T-helper 17 cell (primary cell): ENCODE measurements around the gene LAMTOR1. TPM values are rescaled to one million over a fixed set of nuclear protein-coding genes. Genes with fewer than 3 reads are reported as not detected.

Source experiments
- ATAC-seq: fragments of 150-1000 bp; cut with Tn5 transposase; 2 replicates; pipeline ENCODE4 v1.10.0; 2021; ENCODE audit warnings: mild to moderate bottlenecking, moderate library complexity
- DNase-seq, 3 donors: peaks; one replicate each; pipeline versions ENCODE4 v3.0.0 to v3.0.0-alpha.2; 2020 to 2021
- H3K9me3 ChIP-seq: one replicate; pipeline ENCODE4 v1.7.0; 2013; ENCODE audit warnings: low read length, mild to moderate bottlenecking; ENCODE audit not compliant: control insufficient read depth, poor library complexity, severe bottlenecking
- H3K27ac Mint-ChIP-seq: one replicate; pipeline ENCODE4 v1.8.0; 2022; ENCODE audit warnings: mild to moderate bottlenecking, moderate library complexity, mixed read lengths
- H3K27me3 Mint-ChIP-seq: one replicate; pipeline ENCODE4 v1.8.0; 2022; ENCODE audit warnings: mixed read lengths
- H3K36me3 Mint-ChIP-seq: one replicate; pipeline ENCODE4 v1.8.0; 2022; ENCODE audit warnings: low read depth, mixed read lengths
- H3K4me1 Mint-ChIP-seq: one replicate; pipeline ENCODE4 v1.8.0; 2022; ENCODE audit warnings: mild to moderate bottlenecking, mixed read lengths
- H3K4me3 Mint-ChIP-seq: one replicate; pipeline ENCODE4 v1.8.0; 2022; ENCODE audit warnings: mild to moderate bottlenecking, moderate library complexity, mixed read lengths
- total RNA-seq, 4 donors: library from RNA in 2 of 4; stranded (reverse) in 2 of 4; gene quantifications; one replicate each; pipeline ENCODE4 v1.2.3 and lab custom pipeline; 2022 to 2026

Gene LAMTOR1
- total RNA-seq, 2 donors from 2014 or later = 43.7 to 74.6 TPM

DNA sequence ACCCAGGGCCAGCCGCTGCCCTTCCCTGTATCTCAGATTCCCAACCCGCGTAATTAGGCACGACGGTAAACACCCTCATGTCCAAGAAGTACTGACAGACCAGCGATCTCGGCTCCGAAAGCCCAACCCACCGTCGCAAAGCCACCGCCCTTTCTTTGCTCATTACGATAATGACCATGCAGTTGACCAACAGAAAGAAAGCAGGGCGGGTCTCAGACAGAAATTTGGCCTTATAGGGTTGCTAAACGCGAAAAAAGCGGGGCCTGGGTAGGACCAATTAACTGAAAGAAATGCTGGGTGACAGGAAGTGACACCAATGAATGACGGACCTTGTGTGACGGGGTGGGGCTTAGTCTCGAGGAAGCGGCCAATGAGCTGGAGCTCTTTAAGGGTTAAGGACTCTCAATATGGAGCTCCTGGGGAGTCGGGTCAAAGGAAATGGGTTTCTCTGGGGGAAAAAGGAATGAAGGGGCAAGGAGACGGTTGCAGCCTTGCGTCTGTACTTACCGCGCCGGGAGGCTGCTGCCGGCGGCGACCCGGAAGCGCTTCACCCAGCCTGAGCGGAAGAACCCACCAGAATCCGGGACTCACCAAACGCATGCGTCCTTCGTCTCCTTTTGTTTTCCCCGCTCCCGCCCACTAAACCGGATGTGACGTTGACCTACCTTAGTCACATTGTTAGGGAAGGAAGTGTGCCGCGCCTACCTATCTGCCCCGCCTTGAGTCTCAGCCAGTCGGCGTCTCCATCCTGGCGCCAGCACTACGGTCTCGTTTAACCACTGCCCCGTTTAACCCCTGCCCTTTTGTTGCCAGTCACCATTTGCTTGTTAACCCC, 9.3 kb upstream of the LAMTOR1 start, which contains the start of gene ANAPC15:
TSS of gene ANAPC15 (minus strand) at position 553 of the 835 bp plus-strand sequence. CDS start 1,419 bp downstream, outside the sequence.
- Mint-ChIP-seq H3K4me3 (peak within 1 kb of the TSS; percentile 96), H3K27ac (peak within 1 kb of the TSS; percentile 99), H3K4me1 (peaks cover 20% of the 10 kb centered on the region), H3K27me3 (no peaks in the 10 kb centered on the region), H3K36me3 (peaks cover 7% of the 10 kb centered on the region)
- ATAC-seq (peak; percentile 89), DNase-seq (peak; percentile 82 to 93 (median 91))
- H3K9me3 ChIP-seq = no peaks in the 10 kb centered on the region

DNA sequence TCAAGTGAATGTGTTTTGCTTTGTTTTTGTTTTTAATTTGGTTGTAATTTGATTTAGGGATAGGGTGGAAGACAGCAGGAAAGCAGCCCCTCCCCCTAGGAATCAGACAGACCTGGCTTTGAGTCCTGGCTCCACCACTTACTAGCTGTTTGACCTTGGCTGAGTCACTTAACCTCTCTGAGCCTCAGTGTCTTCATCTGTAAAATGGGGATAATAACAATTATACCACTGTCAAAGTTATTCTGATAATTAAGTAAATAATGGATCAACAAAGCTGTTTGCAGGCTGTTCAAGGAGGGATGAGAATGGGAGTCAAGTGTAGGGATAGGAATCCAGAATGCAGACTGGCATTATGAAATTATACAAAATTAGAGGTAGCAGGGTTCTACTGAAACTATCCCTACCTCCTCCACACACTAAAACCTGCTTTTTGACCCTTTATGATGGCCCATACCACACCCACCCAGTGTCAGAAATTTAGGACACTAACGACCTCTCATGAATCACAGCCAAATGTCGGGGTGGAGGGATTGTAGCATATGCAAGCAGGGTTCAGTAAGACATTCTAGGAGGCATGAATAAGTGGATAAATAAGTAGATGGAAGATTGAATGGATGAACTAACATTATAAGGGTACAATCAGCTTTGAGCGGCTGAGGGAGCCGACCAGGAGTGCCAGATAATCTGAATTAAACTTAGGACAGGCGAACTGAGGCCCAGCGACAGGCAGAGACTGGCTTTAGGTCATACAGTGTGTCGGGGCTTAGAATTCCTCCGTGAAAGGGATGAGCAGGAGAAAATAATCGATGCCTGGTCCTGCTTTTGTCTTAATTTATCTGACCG, 8.4 kb upstream of the LAMTOR1 start:
- ATAC-seq (no peak), DNase-seq (no peak)
- Mint-ChIP-seq H3K27ac (peak overlapping the region; percentile 99), H3K27me3 (no peaks in the 10 kb centered on the region), H3K4me3 (peak overlapping the region; percentile 96), H3K36me3 (peaks cover 7% of the 10 kb centered on the region), H3K4me1 (peaks cover 20% of the 10 kb centered on the region)
- H3K9me3 ChIP-seq = no peaks in the 10 kb centered on the region

DNA sequence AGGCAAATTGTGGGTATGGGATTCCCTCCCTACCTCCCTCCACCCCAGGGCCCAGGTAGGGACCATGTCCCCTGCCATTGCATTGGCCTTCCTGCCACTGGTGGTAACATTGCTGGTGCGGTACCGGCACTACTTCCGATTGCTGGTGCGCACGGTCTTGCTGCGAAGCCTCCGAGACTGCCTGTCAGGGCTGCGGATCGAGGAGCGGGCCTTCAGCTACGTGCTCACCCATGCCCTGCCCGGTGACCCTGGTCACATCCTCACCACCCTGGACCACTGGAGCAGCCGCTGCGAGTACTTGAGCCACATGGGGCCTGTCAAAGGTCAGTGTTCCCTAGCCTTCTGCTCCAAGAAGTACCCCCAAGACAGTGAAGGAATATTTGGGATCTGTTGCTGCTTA, 2.8 kb upstream of the LAMTOR1 start, which contains the start of gene TOMT:
TSS of gene TOMT (plus strand) at position 37 of the 400 bp plus-strand sequence. CDS start at position 65, 28 bp downstream.
- Mint-ChIP-seq H3K4me1 (peaks cover 31% of the 10 kb centered on the region), H3K27me3 (no peaks in the 10 kb centered on the region), H3K27ac (peak within 1 kb of the TSS; percentile 94), H3K36me3 (peaks cover 6% of the 10 kb centered on the region), H3K4me3 (no peak within 1 kb of the TSS)
- ATAC-seq (no peak), DNase-seq (no peak)
- H3K9me3 ChIP-seq = no peaks in the 10 kb centered on the region

DNA sequence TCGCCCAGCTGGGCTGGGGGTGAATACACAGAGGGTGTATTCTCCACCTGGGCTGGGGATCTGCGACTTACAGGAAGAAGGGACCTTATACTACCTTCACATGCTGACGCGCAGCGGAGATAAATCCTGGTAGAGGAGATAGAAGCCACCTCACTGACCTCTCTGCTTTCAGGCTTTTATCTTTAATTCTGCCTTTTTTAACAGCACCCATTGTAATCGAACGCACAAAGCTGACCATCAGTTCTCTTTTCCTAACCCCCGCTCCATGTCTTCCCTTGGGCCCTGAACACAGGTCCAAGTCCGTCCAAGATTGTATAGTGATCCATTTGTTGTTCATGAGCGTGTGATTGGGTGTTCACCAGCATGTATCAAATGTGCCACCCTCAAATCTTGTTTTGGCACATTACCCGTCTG, 664 bp upstream of the LAMTOR1 start:
- H3K4me1 Mint-ChIP-seq = peaks cover 35% of the 10 kb centered on the region
- H3K27me3 Mint-ChIP-seq = no peaks in the 10 kb centered on the region
- ATAC-seq (no peak), DNase-seq (no peak)
- H3K27ac Mint-ChIP-seq = peak overlapping the region; percentile 94
- peak overlapping the region; percentile 93 for H3K4me3 Mint-ChIP-seq
- H3K9me3 ChIP-seq = no peaks in the 10 kb centered on the region
- H3K36me3 Mint-ChIP-seq = peaks cover 4% of the 10 kb centered on the region

DNA sequence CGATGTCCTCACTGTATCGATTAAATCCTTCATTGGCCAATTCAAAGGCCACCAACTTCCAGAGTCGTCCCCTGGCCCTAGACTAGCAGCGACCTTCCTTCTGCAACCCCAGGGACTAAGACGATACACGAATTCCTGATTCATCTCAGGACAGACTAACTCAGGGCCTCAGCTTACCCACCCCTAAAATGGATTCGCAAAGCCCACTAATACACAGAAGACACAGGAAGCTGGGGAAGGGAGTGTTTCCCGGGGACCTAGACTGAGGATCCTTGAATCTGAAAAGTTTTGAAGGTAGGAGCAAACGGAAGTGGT, 509 bp downstream of the LAMTOR1 start:
- peaks cover 7% of the 10 kb centered on the region for H3K36me3 Mint-ChIP-seq
- no peak for DNase-seq
- H3K4me3 Mint-ChIP-seq = peak overlapping the region; percentile 93
- no peaks in the 10 kb centered on the region for H3K9me3 ChIP-seq
- peaks cover 38% of the 10 kb centered on the region for H3K4me1 Mint-ChIP-seq
- no peak for ATAC-seq
- no peaks in the 10 kb centered on the region for H3K27me3 Mint-ChIP-seq
- peak overlapping the region; percentile 94 for H3K27ac Mint-ChIP-seq

DNA sequence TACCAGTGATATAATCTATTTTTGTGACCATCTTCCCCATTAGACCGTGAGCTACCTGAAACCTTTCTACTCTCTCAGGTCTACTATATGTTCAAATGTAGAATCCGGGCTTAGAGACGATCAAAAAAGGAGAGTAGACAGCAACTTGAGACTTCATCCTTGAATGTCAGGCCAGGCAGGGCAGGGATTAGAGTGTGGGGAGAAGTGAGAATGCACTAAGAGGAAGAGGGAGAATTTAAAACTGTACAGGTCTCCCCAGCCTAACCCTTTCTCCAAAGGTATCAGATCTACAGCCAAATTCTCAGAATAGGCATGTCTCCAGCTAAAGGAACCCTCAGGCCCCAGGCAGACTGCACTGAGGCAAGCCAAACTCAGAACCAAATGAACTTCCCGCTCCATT, 935 bp downstream of the LAMTOR1 start:
- DNase-seq = no peak
- Mint-ChIP-seq H3K36me3 (peaks cover 4% of the 10 kb centered on the region), H3K27ac (peak overlapping the region; percentile 94), H3K4me1 (peaks cover 38% of the 10 kb centered on the region), H3K27me3 (no peaks in the 10 kb centered on the region), H3K4me3 (peak overlapping the region; percentile 93)
- H3K9me3 ChIP-seq = no peaks in the 10 kb centered on the region
- ATAC-seq = no peak

DNA sequence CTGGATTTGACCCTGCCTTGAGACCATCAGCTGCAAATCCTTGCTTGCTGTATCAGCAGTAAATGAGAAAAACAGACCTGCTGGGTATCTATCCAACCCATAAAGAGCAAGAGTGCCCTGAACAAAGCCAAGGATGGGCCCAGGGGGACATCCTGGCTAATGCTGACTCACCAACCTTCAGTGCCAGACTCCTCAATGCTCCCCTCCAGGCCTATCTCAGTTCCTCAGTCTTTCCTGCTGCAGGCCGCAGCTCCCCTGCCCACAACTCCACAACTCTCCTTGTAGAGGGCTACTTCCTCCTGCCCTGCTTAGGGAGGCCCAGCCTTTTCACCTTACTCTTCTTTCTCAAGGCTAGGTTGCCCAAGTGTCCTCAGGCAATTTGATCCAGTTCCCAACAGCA, 2.6 kb downstream of the LAMTOR1 start:
- Mint-ChIP-seq H3K4me1 (peaks cover 38% of the 10 kb centered on the region), H3K36me3 (peaks cover 4% of the 10 kb centered on the region), H3K27ac (peak overlapping the region; percentile 94), H3K27me3 (no peaks in the 10 kb centered on the region), H3K4me3 (no peak overlapping the region)
- DNase-seq = no peak
- H3K9me3 ChIP-seq = no peaks in the 10 kb centered on the region
- ATAC-seq = no peak

DNA sequence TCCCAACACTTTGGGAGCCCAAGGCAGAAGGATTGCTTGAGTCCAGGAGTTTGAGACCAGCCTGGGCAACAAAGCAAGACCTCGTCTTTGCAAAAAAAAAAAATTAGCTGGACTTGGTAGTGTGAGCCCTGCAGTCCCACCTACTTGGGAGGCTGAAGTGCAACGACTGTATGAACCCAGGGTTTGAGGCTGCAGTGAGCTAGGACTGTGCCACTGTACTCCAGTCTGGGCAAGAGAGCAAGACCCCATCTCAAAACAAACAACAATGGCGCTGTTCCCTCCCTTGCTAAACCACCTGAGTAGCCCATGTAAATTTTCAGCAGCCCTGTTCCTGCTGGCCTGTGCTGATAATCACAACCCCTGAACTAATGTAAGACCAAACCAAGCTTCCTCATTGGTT, 3.1 kb downstream of the LAMTOR1 start:
- DNase-seq = no peak
- peaks cover 4% of the 10 kb centered on the region for H3K36me3 Mint-ChIP-seq
- H3K27me3 Mint-ChIP-seq = no peaks in the 10 kb centered on the region
- H3K4me3 Mint-ChIP-seq = no peak overlapping the region
- H3K9me3 ChIP-seq = no peaks in the 10 kb centered on the region
- H3K27ac Mint-ChIP-seq = peak overlapping the region; percentile 94
- ATAC-seq = no peak
- H3K4me1 Mint-ChIP-seq = peaks cover 37% of the 10 kb centered on the region

DNA sequence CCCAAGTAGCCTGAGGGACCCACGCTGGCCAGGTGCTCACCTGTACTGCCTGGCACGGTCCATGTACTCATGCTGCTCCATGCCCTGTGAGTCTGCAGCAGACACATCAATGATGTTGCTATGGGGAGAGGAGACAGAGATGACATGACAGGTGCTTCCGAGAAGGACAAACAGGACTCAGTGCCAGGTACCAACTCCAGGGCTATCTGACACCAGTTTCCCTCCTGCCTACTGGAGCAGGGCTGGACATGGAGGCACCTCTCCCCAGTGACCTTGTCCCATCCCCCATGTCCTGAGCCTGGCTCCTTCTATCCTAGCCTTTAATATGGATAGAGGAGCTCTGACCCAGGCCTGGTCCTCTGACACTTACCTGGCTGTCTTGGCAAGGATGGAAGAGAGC, 4.4 kb downstream of the LAMTOR1 start:
- peaks cover 33% of the 10 kb centered on the region for H3K4me1 Mint-ChIP-seq
- H3K9me3 ChIP-seq = no peaks in the 10 kb centered on the region
- H3K27me3 Mint-ChIP-seq = no peaks in the 10 kb centered on the region
- H3K27ac Mint-ChIP-seq = peak overlapping the region; percentile 70
- ATAC-seq (no peak), DNase-seq (no peak)
- peaks cover 4% of the 10 kb centered on the region for H3K36me3 Mint-ChIP-seq
- H3K4me3 Mint-ChIP-seq = no peak overlapping the region

DNA sequence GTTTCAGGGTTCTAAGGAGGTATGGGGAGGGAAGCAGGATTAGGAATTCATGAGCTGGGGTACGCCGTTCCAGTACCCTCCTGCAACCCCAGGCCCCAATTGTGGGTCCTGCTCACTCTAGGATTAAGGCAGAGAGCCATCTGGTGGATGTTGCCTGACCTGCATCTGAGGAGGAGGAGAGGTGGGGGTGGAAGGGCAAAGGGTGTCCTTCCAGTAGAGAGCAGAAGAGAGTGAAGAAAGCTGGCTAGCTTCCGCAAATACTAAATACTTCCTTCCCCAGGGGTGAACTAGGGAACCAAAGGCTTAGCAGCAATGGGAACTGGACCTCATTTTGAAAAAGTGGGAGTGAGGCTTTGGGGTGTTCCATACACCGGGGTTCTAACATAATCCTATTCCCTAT, 11.8 kb downstream of the LAMTOR1 start:
- peak; percentile 98 for ATAC-seq
- H3K4me3 Mint-ChIP-seq = no peak overlapping the region
- peaks cover 21% of the 10 kb centered on the region for H3K4me1 Mint-ChIP-seq
- peak; percentile 27 to 60 (median 45) for DNase-seq
- H3K27ac Mint-ChIP-seq = peak overlapping the region; percentile 91
- H3K9me3 ChIP-seq = no peaks in the 10 kb centered on the region
- H3K36me3 Mint-ChIP-seq = no peaks in the 10 kb centered on the region
- no peaks in the 10 kb centered on the region for H3K27me3 Mint-ChIP-seq

DNA sequence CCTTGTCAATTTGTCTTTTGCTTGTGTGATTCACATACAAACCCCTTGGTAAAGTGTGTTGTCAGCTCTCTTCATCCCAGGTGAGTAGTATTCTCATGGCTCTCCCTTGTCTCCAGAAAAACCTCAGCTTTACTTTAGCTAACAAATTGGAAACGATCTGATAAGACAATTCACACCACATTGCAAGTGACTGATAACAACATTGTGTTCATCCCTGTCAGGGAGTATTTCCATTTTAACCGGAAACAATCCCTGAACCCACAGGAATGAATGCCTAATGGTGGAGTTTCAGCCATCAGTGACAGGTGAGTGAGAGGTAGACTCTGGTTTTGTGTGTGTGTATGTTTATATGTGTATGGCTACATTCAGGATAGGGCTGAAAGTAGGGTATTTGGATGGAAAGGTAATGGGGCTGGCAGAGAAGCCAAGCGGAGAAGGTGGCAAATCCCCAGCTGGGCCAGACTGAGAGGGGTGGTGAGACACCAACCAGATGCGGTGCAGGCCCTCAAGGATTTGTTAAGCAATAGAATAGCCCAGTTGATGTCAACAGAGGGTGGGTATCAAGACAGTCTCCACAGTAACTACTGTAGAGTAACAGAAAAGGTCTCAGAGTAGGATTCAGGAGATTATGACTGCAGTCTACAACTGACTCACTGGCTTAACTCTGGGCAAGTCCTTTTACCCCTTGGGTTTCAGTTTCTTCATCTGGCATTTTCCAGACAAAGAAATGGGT, 14.9 kb downstream of the LAMTOR1 start:
- Mint-ChIP-seq H3K27ac (peak overlapping the region; percentile 97), H3K4me1 (peaks cover 30% of the 10 kb centered on the region), H3K4me3 (no peak overlapping the region), H3K27me3 (no peaks in the 10 kb centered on the region), H3K36me3 (no peaks in the 10 kb centered on the region)
- ATAC-seq = no peak
- DNase-seq = no peak
- no peaks in the 10 kb centered on the region for H3K9me3 ChIP-seq

DNA sequence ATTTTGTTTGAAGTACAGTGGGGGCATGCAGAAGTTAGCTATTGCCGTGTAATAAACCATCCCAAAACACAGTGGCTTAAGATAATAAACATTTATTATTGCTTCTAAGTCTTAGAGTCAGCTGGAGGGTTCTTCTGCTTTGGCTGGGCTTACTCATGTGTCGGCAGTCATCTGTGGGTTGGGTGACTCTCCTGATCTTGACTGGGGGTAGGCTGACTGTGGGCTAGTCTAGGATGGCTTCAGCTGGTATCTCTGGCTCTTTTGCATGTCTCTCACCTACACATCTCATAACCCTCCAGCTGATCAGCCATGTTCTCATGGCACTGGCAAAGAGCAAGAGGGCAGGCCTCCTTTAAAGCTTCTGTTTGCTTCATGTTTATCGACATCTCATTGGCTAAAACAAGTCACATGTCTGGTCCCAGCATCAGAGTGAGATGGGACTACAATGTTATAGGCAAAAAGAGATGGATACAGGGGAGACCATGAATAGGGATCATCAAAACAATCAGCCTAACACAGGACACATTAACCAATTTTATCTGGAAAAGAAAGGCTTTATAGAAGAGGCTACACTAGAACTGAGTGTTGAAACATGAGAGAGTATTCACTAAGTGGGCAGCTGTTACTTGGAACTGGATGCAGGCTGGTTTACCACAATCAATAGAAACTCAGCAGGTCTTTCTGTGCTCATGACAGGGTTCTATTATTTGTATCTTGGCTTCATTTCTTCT, 17.3 kb downstream of the LAMTOR1 start:
- Mint-ChIP-seq H3K27ac (peak overlapping the region; percentile 97), H3K4me3 (no peak overlapping the region), H3K27me3 (no peaks in the 10 kb centered on the region), H3K4me1 (peaks cover 32% of the 10 kb centered on the region), H3K36me3 (no peaks in the 10 kb centered on the region)
- no peaks in the 10 kb centered on the region for H3K9me3 ChIP-seq
- DNase-seq (no peak), ATAC-seq (no peak)
